ENCODE measurements around the gene FRMD8. TPM values are rescaled to one million over a fixed set of nuclear protein-coding genes. Genes with fewer than 3 reads are reported as not detected.

Gene FRMD8
- total RNA-seq, 2 donors from 2014 or later, result 36.1 to 106 TPM

DNA sequence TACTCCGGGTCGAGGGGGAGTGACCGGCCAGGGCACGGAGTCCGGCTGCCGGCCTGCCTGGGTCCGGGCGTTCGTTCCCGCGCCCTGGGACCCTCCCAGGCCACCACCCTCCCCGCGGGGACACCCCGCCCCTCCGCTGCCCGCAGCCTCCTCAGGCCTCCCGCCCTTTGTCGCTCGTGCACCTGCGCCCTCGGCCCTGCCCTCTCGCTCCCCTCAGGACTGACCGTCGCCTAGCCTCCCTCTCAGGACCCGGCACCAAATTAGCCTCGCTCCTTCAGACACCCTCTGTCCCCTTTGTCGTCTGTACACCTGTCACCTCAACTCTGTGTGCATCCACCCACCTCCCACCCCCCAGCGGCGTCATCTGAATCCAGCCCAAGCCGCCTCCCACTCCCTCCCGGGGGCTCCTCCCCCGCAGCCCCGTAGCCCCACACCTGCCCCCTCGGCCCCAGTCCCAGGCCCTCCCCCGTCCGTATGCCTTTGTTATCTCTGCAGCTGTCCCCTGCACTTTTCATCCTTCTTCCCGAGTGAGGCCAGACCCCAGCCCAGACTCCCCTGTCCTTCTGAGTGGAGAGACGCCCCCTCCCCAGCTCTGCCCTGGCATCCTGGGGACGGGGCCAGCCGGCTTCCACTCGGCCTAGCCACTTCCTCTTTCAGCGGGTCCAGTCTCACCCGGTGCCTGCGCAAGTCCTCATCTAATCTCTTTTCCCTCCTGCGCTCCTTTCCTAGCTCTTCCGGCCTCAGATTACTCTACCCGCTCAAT lies 31.2 kb upstream of the FRMD8 start:
- no peaks in the 10 kb centered on the region for H3K9me3 ChIP-seq
- no peak for TF ChIP-seq POLR2AphosphoS5 (IDR thresholded peaks at IDR 0.05)
- TF ChIP-seq, protein P1, sequence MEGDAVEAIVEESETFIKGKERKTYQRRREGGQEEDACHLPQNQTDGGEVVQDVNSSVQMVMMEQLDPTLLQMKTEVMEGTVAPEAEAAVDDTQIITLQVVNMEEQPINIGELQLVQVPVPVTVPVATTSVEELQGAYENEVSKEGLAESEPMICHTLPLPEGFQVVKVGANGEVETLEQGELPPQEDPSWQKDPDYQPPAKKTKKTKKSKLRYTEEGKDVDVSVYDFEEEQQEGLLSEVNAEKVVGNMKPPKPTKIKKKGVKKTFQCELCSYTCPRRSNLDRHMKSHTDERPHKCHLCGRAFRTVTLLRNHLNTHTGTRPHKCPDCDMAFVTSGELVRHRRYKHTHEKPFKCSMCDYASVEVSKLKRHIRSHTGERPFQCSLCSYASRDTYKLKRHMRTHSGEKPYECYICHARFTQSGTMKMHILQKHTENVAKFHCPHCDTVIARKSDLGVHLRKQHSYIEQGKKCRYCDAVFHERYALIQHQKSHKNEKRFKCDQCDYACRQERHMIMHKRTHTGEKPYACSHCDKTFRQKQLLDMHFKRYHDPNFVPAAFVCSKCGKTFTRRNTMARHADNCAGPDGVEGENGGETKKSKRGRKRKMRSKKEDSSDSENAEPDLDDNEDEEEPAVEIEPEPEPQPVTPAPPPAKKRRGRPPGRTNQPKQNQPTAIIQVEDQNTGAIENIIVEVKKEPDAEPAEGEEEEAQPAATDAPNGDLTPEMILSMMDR (IDR thresholded peaks at IDR 0.05), result no peak
- TF ChIP-seq POLR2A (IDR thresholded peaks at IDR 0.05), result no peak
- peak overlapping the region; percentile 47 to 70 for H3K27ac ChIP-seq
- peaks cover 7 to 13% of the 10 kb centered on the region in 2 donors for H3K36me3 ChIP-seq
- peak overlapping the region; percentile 72 to 80 for H3K4me3 ChIP-seq
- H3K4me1 ChIP-seq (replicated peaks), result peaks cover 5% of the 10 kb centered on the region
- 2% methylated on average over 32 of the region's 47 CpGs for WGBS
- no peaks in the 10 kb centered on the region for H3K27me3 ChIP-seq (replicated peaks; ENCODE audit: insufficient read depth)
- DNase-seq (ENCODE audit: low spot score), result no peak
- intact Hi-C loops (cut with DNase I), result no loop called here

DNA sequence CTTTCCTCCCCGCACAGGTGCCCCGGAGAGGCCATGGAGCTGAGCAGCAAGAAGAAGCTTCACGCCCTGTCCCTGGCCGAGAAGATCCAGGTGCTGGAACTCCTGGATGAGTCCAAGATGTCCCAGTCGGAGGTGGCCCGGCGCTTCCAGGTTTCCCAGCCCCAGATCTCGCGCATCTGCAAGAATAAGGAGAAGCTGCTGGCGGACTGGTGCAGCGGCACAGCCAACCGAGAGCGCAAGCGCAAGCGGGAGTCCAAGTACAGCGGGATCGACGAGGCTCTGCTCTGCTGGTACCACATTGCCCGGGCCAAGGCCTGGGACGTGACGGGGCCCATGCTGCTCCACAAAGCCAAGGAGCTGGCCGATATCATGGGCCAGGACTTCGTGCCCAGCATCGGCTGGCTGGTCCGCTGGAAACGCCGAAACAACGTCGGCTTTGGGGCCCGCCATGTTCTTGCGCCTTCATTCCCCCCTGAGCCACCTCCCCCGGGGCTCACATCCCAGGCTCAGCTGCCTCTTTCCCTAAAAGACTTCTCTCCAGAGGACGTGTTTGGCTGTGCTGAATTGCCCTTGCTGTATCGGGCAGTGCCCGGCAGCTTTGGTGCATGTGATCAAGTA lies 30.6 kb upstream of the FRMD8 start:
- Histone ChIP-seq H3K27me3 (replicated peaks; ENCODE audit: insufficient read depth) (no peaks in the 10 kb centered on the region), H3K4me1 (replicated peaks) (peaks cover 5% of the 10 kb centered on the region), H3K4me3 (peak overlapping the region in 1 of 2 donors; percentile 80), H3K36me3 (peaks cover 7 to 13% of the 10 kb centered on the region in 2 donors), H3K9me3 (no peaks in the 10 kb centered on the region), H3K27ac (no peak overlapping the region)
- intact Hi-C loops (cut with DNase I), result no loop called here
- TF ChIP-seq POLR2A (IDR thresholded peaks at IDR 0.05) (no peak), POLR2AphosphoS5 (IDR thresholded peaks at IDR 0.05) (no peak)
- TF ChIP-seq, protein P1 (IDR thresholded peaks at IDR 0.05), result no peak
- 47% methylated on average over 35 of the region's 35 CpGs for WGBS
- peak; percentile 31 for DNase-seq (ENCODE audit: low spot score)

DNA sequence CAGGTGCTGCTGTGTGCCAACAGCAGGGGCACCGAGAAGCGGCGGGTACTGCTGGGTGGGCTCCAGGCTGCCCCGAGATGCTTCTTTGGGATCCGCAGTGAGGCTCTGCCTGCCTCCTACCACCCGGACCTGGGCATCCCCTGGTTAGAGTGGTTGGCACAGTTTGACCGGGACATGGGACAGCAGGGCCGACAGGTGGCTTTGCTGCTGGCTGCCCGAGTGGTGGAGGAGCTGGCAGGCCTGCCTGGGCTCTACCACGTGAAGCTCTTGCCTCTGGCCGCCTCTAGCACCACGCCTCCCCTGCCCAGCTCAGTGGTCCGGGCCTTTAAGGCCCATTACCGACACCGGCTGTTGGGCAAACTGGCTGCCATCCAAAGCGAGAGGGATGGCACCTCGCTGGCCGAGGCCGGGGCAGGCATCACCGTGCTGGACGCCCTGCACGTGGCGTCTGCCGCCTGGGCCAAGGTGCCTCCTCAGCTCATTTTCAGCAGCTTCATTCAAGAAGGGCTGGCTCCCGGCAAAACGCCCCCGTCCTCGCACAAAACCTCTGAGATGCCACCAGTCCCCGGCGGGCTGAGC lies 30.0 kb upstream of the FRMD8 start:
- H3K36me3 ChIP-seq, result peaks cover 5 to 10% of the 10 kb centered on the region in 2 donors
- no peak overlapping the region for H3K4me3 ChIP-seq
- H3K4me1 ChIP-seq (replicated peaks), result peaks cover 5% of the 10 kb centered on the region
- H3K27ac ChIP-seq, result no peak overlapping the region
- WGBS, result 87% methylated on average over 30 of the region's 30 CpGs
- DNase-seq (ENCODE audit: low spot score), result no peak
- H3K9me3 ChIP-seq, result no peaks in the 10 kb centered on the region
- no peak for TF ChIP-seq POLR2A (IDR thresholded peaks at IDR 0.05)
- TF ChIP-seq POLR2AphosphoS5 (IDR thresholded peaks at IDR 0.05), result no peak
- intact Hi-C loops (cut with DNase I), result no loop called here
- no peaks in the 10 kb centered on the region for H3K27me3 ChIP-seq (replicated peaks; ENCODE audit: insufficient read depth)

DNA sequence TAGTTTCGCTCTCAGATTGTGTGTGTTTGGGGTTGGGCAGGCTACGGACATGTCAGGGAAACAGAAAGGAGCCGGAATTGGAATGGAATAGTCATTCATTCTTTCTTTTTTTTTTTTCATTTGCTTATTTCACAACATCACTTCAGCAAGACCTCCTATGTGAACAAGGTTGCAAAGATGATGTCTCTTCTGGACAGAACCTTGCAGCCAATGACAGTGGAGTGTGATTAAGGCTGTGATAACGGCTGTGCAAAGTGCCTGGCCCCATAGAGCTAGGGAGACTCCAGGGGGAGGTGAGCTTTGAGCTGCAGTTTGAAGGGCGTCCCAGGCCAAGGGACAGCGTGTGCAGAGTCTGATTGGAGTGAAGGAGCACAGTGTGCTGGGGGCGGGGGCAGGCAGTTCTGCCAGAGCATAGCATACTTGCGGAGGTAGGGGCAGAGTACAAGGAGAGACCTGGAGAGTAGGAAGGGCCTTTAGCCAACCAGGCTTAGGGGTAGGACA lies 28.5 kb upstream of the FRMD8 start:
- DNase-seq (ENCODE audit: low spot score), result no peak
- Histone ChIP-seq H3K4me1 (replicated peaks) (peaks cover 5% of the 10 kb centered on the region), H3K27ac (no peak overlapping the region), H3K27me3 (replicated peaks; ENCODE audit: insufficient read depth) (no peaks in the 10 kb centered on the region), H3K4me3 (no peak overlapping the region), H3K36me3 (no peaks in the 10 kb centered on the region), H3K9me3 (no peaks in the 10 kb centered on the region)
- WGBS, result 75% methylated on average over 8 of the region's 8 CpGs
- intact Hi-C loops (cut with DNase I), result no loop called here
- TF ChIP-seq POLR2AphosphoS5 (IDR thresholded peaks at IDR 0.05), result no peak
- TF ChIP-seq POLR2A (IDR thresholded peaks at IDR 0.05), result no peak
- TF ChIP-seq, protein P1 (IDR thresholded peaks at IDR 0.05), result no peak

DNA sequence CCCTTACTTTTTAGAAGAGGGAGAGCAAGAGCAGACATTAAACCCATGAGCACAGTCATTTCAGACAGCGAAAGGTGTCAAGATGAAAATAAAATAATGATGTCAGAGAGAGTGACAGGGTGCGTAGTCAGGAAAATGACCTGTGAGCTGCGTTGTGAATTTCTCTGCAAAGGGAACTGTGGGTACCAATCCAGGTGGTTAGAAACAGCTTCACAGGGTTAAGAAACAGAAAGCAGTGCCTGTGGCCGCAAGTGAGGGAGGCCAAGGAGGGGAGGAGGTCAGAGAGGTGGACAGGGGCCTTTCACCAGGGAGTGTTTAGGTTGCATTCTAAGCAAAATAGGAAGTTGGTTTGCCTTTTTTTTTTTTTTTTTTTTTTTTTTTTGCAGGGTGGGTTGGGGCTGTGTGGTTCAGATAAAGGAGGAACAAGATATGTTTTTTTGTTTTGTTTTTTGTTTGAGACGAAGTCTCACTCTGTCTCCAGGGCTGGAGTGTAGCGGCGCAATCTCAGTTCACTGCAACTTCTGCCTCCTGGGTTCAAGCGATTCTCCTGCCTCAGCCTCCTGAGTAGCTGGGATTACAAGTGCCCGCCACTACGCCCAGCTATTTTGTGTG lies 24.0 kb upstream of the FRMD8 start:
- peaks cover 6% of the 10 kb centered on the region for H3K4me1 ChIP-seq (replicated peaks)
- no peak overlapping the region for H3K27ac ChIP-seq
- no peaks in the 10 kb centered on the region for H3K27me3 ChIP-seq (replicated peaks; ENCODE audit: insufficient read depth)
- 91% methylated on average over 10 of the region's 10 CpGs for WGBS
- no peak for TF ChIP-seq POLR2AphosphoS5 (IDR thresholded peaks at IDR 0.05)
- H3K36me3 ChIP-seq, result no peaks in the 10 kb centered on the region
- intact Hi-C loops (cut with DNase I), result loop anchor here (10.0 kb wide), 1 partner anchor 52 kb away; no protein-coding TSS in a partner anchor
- no peak overlapping the region for H3K4me3 ChIP-seq
- no peaks in the 10 kb centered on the region for H3K9me3 ChIP-seq
- DNase-seq (ENCODE audit: low spot score), result no peak
